ENCODE data around the gene ANKS3. TPM values are rescaled to one million over a fixed set of nuclear protein-coding genes. Genes with fewer than 3 reads are reported as not detected.
"Not testable (repeated sequence)": the region's sequence is repeated elsewhere in the genome, so short reads cannot be mapped to it uniquely, and the experiment has no call there.

ANKS3 gene
- total RNA-seq, 2 donors from 2014 or later, result 29.8 to 41.8 TPM

GRCh38 chr16:4654011-4654963, 79.8 kb downstream of the ANKS3 start:
- Histone ChIP-seq H3K36me3 (peaks cover 54% of the 10 kb centered on the region), H3K4me3 (no peak overlapping the region), H3K9me3 (no peaks in the 10 kb centered on the region), H3K27me3 (replicated peaks; ENCODE audit: insufficient read depth) (no peaks in the 10 kb centered on the region), H3K4me1 (ENCODE audit: control insufficient read depth in 1 of 2, low read depth in 2 of 2) (peaks cover 0 to under 1% of the 10 kb centered on the region in 2 donors), H3K27ac (no peak overlapping the region)
- DNase-seq (ENCODE audit: low spot score), result no peak
- TF ChIP-seq CTCF (IDR thresholded peaks at IDR 0.05), result no peak
- no peak for ATAC-seq (ENCODE audit: insufficient number of reproducible peaks, low FRiP score, low read depth)

GRCh38 chr16:4652561-4652960, 81.5 kb downstream of the ANKS3 start:
- ATAC-seq (ENCODE audit: insufficient number of reproducible peaks, low FRiP score, low read depth), result no peak
- Histone ChIP-seq H3K4me3 (no peak overlapping the region), H3K9me3 (no peaks in the 10 kb centered on the region), H3K27ac (no peak overlapping the region), H3K36me3 (peaks cover 43% of the 10 kb centered on the region), H3K27me3 (replicated peaks; ENCODE audit: insufficient read depth) (no peaks in the 10 kb centered on the region), H3K4me1 (ENCODE audit: control insufficient read depth in 1 of 2, low read depth in 2 of 2) (no peaks in the 10 kb centered on the region)
- DNase-seq (ENCODE audit: low spot score), result no peak
- TF ChIP-seq CTCF (IDR thresholded peaks at IDR 0.05), result no peak

- no peak overlapping the region for H3K4me3 ChIP-seq
- TF ChIP-seq CTCF (IDR thresholded peaks at IDR 0.05), result no peak
- no peaks in the 10 kb centered on the region for H3K9me3 ChIP-seq
- peaks cover 36% of the 10 kb centered on the region for H3K36me3 ChIP-seq
- DNase-seq (ENCODE audit: low spot score) (no peak), ATAC-seq (ENCODE audit: insufficient number of reproducible peaks, low FRiP score, low read depth) (no peak)
- no peaks in the 10 kb centered on the region for H3K4me1 ChIP-seq (ENCODE audit: control insufficient read depth in 1 of 2, low read depth in 2 of 2)
- H3K27me3 ChIP-seq (replicated peaks; ENCODE audit: insufficient read depth), result no peaks in the 10 kb centered on the region
- no peak overlapping the region for H3K27ac ChIP-seq
Observed at GRCh38 chr16:4651827-4652226, 82.2 kb downstream of the ANKS3 start.

- not testable (repeated sequence) for H3K9me3 ChIP-seq; H3K4me1 ChIP-seq (ENCODE audit: control insufficient read depth in 1 of 2, low read depth in 2 of 2); H3K27ac ChIP-seq; ATAC-seq (ENCODE audit: insufficient number of reproducible peaks, low FRiP score, low read depth); H3K27me3 ChIP-seq (replicated peaks; ENCODE audit: insufficient read depth); H3K4me3 ChIP-seq; DNase-seq (ENCODE audit: low spot score)
- peaks cover 28% of the 10 kb centered on the region for H3K36me3 ChIP-seq
- peak; percentile 54 for TF ChIP-seq CTCF (IDR thresholded peaks at IDR 0.05)
Observed at GRCh38 chr16:4650443-4651074, 83.5 kb downstream of the ANKS3 start.

- no peak for TF ChIP-seq CTCF (IDR thresholded peaks at IDR 0.05)
- H3K27ac ChIP-seq, result no peak overlapping the region
- H3K4me3 ChIP-seq, result no peak overlapping the region
- DNase-seq (ENCODE audit: low spot score), result no peak
- no peaks in the 10 kb centered on the region for H3K27me3 ChIP-seq (replicated peaks; ENCODE audit: insufficient read depth)
- H3K36me3 ChIP-seq, result peaks cover 26% of the 10 kb centered on the region
- ATAC-seq (ENCODE audit: insufficient number of reproducible peaks, low FRiP score, low read depth), result no peak
- H3K4me1 ChIP-seq (ENCODE audit: control insufficient read depth in 1 of 2, low read depth in 2 of 2), result no peaks in the 10 kb centered on the region
- H3K9me3 ChIP-seq, result no peaks in the 10 kb centered on the region
Observed at GRCh38 chr16:4649744-4650442, 84.2 kb downstream of the ANKS3 start.

Measured in thoracic aorta (tissue), 2 donors.